HG03469 (cell line): ENCODE measurements around the gene PHLDA3.
A peak's percentile ranks its signal among the peaks of the same experiment; 100 is the strongest.

Source experiments
- ATAC-seq: cut with Tn5 transposase; IDR thresholded peaks from one replicate; pipeline ENCODE4 v1.9.1; 2021; ENCODE audit warnings: mild to moderate bottlenecking, moderate library complexity, moderate number of reproducible peaks; ENCODE audit not compliant: unreplicated experiment

The PHLDA3 gene

GRCh38 chr1:201468501-201468843, 516 bp downstream of the PHLDA3 start:
- ATAC-seq, result no peak

GRCh38 chr1:201466492-201466891, 2.5 kb downstream of the PHLDA3 start:
- no peak for ATAC-seq

- ATAC-seq, result no peak
Measured at GRCh38 chr1:201465698-201466290, 3.2 kb downstream of the PHLDA3 start.

- no peak for ATAC-seq
Measured at GRCh38 chr1:201463071-201463552, 5.9 kb downstream of the PHLDA3 start.

GRCh38 chr1:201461645-201462441, 7.1 kb downstream of the PHLDA3 start:
- ATAC-seq, result no peak

GRCh38 chr1:201460814-201461644, 8.0 kb downstream of the PHLDA3 start:
- ATAC-seq, result no peak

GRCh38 chr1:201459775-201460174, 9.2 kb downstream of the PHLDA3 start:
- ATAC-seq, result no peak

- no peak for ATAC-seq
Measured at GRCh38 chr1:201459052-201459451, 9.9 kb downstream of the PHLDA3 start.

GRCh38 chr1:201457508-201457960, 11.5 kb downstream of the PHLDA3 start:
- no peak for ATAC-seq

GRCh38 chr1:201456499-201457309, 12.3 kb downstream of the PHLDA3 start:
- no peak for ATAC-seq

- no peak for ATAC-seq
Measured at GRCh38 chr1:201455098-201455497, 13.9 kb downstream of the PHLDA3 start.

GRCh38 chr1:201454608-201455007, 14.4 kb downstream of the PHLDA3 start:
- ATAC-seq, result no peak

GRCh38 chr1:201452866-201453265, 16.1 kb downstream of the PHLDA3 start:
- ATAC-seq, result no peak

GRCh38 chr1:201450721-201451291, 18.2 kb downstream of the PHLDA3 start:
- ATAC-seq, result no peak

GRCh38 chr1:201448990-201449389, 20.0 kb downstream of the PHLDA3 start:
- no peak for ATAC-seq

- peak; percentile 54 for ATAC-seq
Measured at GRCh38 chr1:201447903-201448871, 20.8 kb downstream of the PHLDA3 start.

- ATAC-seq, result no peak
Measured at GRCh38 chr1:201445310-201445709, 23.7 kb downstream of the PHLDA3 start.

- ATAC-seq, result no peak
Measured at GRCh38 chr1:201444792-201445191, 24.2 kb downstream of the PHLDA3 start.

GRCh38 chr1:201443747-201444146, 25.2 kb downstream of the PHLDA3 start:
- ATAC-seq, result no peak
